CD4-positive, alpha-beta T cell treated with Interleukin-4 for 4 hours (primary cell): ENCODE measurements around the gene SLC27A1.
"Not testable (repeated sequence)": the region's sequence is repeated elsewhere in the genome, so short reads cannot be mapped to it uniquely, and the experiment has no call there.

Experiments used
- DNase-seq: peaks from one replicate; pipeline ENCODE4 v3.0.0-alpha.2; 2020

SLC27A1 gene

GRCh38 chr19:17487284-17488121 lies 17.2 kb downstream of the SLC27A1 start:
- no peak for DNase-seq

- peak; percentile 77 for DNase-seq
These were observed 18.5 kb downstream of the SLC27A1 start for GRCh38 chr19:17488593-17489391.

GRCh38 chr19:17489392-17490030 lies 19.2 kb downstream of the SLC27A1 start:
- DNase-seq = no peak

- DNase-seq = peak; percentile 48
These were observed 20.1 kb downstream of the SLC27A1 start for GRCh38 chr19:17490411-17490810.

GRCh38 chr19:17491287-17491686 lies 21.0 kb downstream of the SLC27A1 start:
- DNase-seq = no peak

- no peak for DNase-seq
These were observed 25.4 kb downstream of the SLC27A1 start for GRCh38 chr19:17495639-17496296.

GRCh38 chr19:17496337-17496997 lies 26.1 kb downstream of the SLC27A1 start:
- DNase-seq = peak; percentile 67

GRCh38 chr19:17497149-17497798 lies 26.9 kb downstream of the SLC27A1 start:
- no peak for DNase-seq

- not testable (repeated sequence) for DNase-seq
These were observed 28.7 kb downstream of the SLC27A1 start for GRCh38 chr19:17499025-17499424.

- no peak for DNase-seq
These were observed 29.5 kb downstream of the SLC27A1 start for GRCh38 chr19:17499648-17500446.

GRCh38 chr19:17500447-17501198 lies 30.3 kb downstream of the SLC27A1 start:
- DNase-seq = no peak

- no peak for DNase-seq
These were observed 32.9 kb downstream of the SLC27A1 start for GRCh38 chr19:17503240-17503639.

- DNase-seq = no peak
These were observed 33.7 kb downstream of the SLC27A1 start for GRCh38 chr19:17504030-17504429.

- no peak for DNase-seq
These were observed 34.1 kb downstream of the SLC27A1 start for GRCh38 chr19:17504456-17504855.

- no peak for DNase-seq
These were observed 34.9 kb downstream of the SLC27A1 start for GRCh38 chr19:17505223-17505622.

GRCh38 chr19:17506745-17507144 lies 36.4 kb downstream of the SLC27A1 start:
- no peak for DNase-seq

GRCh38 chr19:17508558-17508933 lies 38.2 kb downstream of the SLC27A1 start:
- not testable (repeated sequence) for DNase-seq

GRCh38 chr19:17510220-17510993 lies 40.1 kb downstream of the SLC27A1 start:
- no peak for DNase-seq
